HG02840 (cell line): ENCODE data around the gene TAC4.

Experiments used
- ATAC-seq: cut with Tn5 transposase; IDR thresholded peaks from one replicate; pipeline ENCODE4 v1.9.1; 2021; ENCODE audit warnings: mild to moderate bottlenecking, moderate library complexity, moderate number of reproducible peaks; ENCODE audit not compliant: unreplicated experiment, low FRiP score

TAC4 gene

GRCh38 chr17:49848019-49848473 lies at the start of gene TAC4:
Gene TAC4, minus strand, starts transcription at chr17:49848069. Its CDS starts 52 bp downstream, at chr17:49848017.
- no peak for ATAC-seq

GRCh38 chr17:49896860-49897259 lies 49.0 kb upstream of the TAC4 start:
- ATAC-seq: no peak

- no peak for ATAC-seq
Measured at GRCh38 chr17:49896222-49896621, 48.4 kb upstream of the TAC4 start.

GRCh38 chr17:49895812-49896211 lies 47.9 kb upstream of the TAC4 start:
- ATAC-seq: no peak

DNA sequence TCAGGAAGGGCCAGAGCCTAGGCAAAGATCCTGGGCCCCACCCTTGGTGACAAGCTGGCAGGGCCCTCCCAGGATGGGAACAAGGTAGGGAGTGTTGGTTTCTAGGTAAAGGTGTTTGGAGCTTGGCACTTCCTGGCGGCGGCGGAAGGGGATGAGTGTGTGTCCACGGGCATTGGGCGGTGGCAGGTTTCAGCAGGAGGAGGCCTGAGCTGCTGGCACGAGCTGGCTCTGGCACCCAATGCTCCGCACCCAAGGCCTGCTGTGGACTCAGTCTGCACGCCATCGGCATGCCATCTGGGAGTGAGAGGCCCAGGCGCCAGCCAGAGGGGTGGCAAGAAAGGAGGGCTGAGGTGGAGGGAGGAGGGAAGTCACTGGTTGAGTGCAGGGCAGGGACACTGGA lies 46.9 kb upstream of the TAC4 start:
- no peak for ATAC-seq

- ATAC-seq: no peak
Measured at GRCh38 chr17:49891694-49892389, 44.0 kb upstream of the TAC4 start.

- no peak for ATAC-seq
Measured at GRCh38 chr17:49891271-49891670, 43.4 kb upstream of the TAC4 start.

DNA sequence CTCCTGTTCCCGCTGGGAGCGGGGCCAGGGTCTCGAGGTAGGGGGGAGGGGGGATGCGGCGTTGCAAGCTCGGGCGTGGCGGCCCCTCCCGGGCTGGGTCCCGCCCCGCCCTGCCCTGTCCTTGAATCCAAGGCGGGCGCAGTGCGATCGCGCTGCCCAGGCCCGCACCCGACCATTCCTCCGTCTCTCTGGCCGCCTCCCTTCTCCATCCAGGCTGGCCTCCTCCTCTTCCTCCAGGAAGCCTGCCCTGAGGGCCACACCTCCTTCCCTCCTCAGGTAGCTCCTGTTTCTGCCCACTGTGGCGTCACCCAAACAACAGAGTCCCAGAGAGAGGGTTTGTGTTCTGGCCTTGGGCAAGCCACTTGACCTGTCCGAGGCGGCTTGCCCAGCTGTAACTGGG lies 43.0 kb upstream of the TAC4 start:
- ATAC-seq: no peak

GRCh38 chr17:49890077-49890821 lies 42.4 kb upstream of the TAC4 start:
- ATAC-seq: no peak

- ATAC-seq: no peak
Measured at GRCh38 chr17:49889500-49889899, 41.6 kb upstream of the TAC4 start.

DNA sequence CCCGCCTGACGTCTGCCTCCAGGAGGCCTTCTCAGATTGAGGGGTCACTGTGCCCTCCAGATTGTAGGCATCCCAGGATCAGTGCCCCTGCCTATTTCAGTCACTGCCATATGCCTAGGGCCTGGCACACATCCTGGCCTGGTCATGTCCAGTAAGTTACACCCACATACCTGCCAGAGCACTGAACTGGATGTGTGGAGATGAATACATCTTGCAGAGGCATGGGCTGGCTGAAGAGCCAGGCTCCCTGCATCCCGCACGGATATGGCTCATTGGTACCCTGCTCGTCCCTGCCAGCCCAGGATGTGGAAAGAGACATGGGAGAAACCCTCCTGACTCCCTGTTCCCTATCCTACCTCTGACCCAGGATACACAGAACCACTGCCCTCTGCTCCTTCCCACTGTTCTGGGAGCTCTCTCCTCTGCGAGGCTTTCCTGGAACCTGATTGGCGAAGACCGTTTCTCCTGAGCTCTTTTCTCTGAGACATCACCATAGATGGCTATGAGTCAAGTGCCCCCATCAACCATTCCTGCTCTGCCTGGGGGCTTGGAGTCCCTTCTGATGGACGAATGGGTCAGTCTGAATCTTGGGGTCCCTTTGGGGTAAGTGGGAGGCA lies 40.0 kb upstream of the TAC4 start:
- ATAC-seq: no peak

GRCh38 chr17:49887086-49887743 lies 39.3 kb upstream of the TAC4 start:
- ATAC-seq: no peak

DNA sequence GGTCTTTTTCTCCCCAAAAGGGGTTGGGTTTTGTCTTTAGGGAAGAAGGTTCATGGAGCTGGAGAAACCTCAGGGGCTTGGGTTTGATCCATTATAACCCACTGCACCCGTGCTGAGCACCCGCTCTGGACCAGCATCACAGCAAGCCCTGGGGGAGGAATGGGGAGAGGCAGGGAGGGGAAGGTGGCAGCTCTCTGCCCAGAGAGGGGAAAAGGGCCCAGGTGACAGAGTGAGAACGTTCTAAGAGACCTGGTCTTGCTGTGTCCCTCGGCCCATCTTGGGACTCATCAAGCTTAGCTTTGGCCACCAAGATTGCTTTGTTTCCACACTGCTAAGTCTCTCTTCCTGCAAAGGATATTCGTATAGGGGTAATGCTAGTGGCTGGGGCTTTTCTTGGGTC lies 38.2 kb upstream of the TAC4 start:
- ATAC-seq: no peak

- no peak for ATAC-seq
Measured at GRCh38 chr17:49882434-49882833, 34.6 kb upstream of the TAC4 start.

GRCh38 chr17:49881054-49881402 lies 33.2 kb upstream of the TAC4 start:
- no peak for ATAC-seq

DNA sequence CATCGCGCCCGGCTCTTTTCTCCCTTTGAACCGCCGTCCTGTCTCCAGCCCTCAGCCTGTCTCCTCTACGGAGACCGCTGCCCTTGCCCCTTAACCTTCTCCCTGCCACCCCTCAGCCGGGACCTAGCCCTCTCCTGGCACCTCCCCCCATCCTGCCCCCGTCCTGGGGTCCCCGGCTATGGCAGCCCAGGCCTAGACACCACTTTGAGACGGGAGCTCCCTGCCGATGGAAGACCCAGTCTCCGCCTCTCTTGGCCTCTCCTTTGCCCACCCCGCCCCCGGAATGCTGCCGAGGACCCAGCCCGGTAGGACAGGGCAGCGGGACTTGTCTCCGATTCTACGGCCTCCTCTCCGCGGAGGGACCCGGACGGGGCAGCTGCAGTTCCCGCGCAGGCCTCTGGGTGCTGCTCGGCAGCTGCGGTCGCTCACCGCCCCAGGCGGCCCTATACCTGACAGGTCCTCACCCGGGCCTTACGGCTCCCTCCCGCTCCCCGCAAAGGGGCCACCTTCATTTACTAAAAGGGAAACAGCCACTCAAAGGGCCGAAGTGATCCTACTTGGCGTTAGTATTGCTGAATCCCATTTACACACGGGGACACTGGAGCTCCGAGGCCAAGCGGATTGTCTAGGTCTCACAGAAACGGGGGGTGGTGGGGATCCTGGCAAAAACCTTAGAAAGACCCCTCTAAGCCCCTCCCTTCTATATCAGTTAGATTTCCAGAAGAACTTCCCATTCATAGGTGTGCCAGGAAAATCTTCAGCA lies 32.6 kb upstream of the TAC4 start:
- ATAC-seq: no peak

DNA sequence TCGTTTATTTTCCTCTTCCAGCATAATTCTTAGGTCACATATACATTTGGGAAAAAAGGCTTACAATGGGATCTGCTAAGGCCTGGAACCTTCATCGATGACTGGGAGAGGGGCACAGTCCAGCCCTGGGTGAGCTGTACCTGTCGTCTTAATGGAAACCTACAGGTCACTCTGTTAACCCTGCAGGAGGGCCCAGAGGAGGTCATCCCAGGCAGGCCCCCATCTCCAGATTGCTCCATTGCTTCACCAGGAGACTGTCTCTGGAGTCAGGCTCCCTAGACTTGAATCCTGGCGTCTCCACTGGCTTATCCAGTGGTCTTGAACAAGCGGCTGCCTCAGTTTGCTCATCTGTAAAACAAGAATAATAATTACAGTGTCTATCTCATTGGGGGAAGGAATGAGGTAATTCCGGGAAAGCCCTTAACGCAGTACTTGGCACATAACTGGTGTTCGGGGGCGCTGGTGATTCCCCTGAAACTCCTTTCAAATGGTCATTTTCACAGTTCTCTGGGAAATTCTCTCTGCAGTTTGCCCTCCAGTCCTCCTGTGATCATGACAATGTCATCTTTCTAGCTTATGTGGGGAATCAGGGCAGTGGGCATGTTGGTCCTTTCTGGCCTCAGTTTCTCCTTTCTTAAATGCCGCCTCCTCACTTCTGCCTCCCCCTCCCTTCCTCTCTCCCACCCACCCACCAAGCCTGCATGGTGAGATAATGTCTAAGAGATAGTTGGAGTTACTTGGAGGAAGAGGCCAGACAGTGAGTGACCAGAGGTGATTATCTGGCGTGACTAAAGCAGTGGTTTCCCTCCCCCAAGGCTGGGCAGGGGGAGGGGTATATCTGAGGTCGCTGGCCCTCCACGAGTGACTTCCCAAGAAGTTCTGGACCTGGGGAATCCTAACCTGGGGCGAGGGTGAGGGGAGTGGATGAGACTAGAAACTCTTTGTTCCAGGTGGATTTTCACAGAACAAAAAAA lies 31.3 kb upstream of the TAC4 start:
- ATAC-seq: no peak

DNA sequence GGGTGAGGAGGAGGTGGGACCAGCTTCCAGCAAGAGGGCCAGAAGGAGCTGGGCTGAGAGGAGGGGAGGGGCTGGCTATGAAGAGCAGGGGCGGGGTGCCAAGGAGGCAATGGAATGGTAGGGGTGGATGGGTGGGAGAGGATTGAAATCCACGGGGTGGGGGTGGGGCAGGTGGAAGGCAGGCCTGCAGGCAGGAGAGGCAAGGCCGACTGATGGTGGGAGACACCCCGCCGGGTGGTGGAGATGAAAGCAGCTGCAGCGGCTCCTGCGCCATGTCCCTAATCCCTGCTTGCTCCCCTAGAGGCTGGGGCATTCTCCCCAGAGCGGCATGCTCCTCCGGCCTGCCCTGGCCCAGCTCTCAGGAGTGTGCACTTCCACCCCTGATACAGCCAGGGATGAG lies 27.8 kb upstream of the TAC4 start:
- ATAC-seq: no peak

GRCh38 chr17:49874911-49875310 lies 27.0 kb upstream of the TAC4 start:
- ATAC-seq: no peak
